RWPE1 (cell line): Measurements from ENCODE around the gene CCDC73.

Experiments used
- CTCF ChIA-PET: fragments of 350-600 bp; sonication (Branson Sonifier 250); formaldehyde crosslinking; extraction: SDS; loops from one replicate; lab custom pipeline; 2021; lab: Yijun Ruan, JAX
- POLR2A ChIA-PET: fragments of 400-600 bp; formaldehyde crosslinking; extraction: SDS; loops from one replicate; lab custom pipeline; 2020; ENCODE audit warnings: antibody characterized with exemption; ENCODE audit not compliant: low non-redundant PET; lab: Yijun Ruan, JAX
- DNase-seq: peaks from one replicate; pipeline ENCODE4 v3.0.0; 2012; ENCODE audit warnings: low spot score
- H3K27ac ChIP-seq: fragments of 450-650 bp; 2 replicates; pipeline ENCODE4 v1.5.1; 2017
- TF ChIP-seq, protein P1 (sequence below): fragments of 450-650 bp; conservative IDR thresholded peaks from 2 replicates; pipeline ENCODE4 v1.5.1; 2017; ENCODE audit warnings: low read depth, mild to moderate bottlenecking

The CCDC73 gene

DNA sequence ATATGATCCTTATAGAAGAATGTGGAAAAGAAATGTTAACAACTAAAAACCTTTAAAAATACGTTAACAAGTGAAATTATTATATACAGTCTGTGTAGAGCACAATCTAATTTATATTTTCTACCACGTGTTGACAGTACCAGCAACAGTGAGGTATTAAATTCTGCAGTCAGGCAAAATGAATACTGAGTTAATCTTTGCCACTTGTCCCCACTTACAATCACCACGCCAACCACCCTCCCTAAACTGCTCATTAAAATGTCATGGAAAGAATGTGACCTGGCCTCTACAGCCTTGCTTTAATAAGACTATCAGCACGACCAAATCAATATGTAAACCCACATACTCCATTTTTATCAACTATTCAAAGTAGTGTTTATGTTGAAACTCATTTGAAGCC lies 239.4 kb downstream of the CCDC73 start:
- POLR2A ChIA-PET = no interaction called here
- CTCF ChIA-PET = interaction anchor here (0.5 kb wide), 1 partner anchor 17 kb away, joined by 3 read pairs; no protein-coding TSS in a partner anchor
- TF ChIP-seq, protein P1, sequence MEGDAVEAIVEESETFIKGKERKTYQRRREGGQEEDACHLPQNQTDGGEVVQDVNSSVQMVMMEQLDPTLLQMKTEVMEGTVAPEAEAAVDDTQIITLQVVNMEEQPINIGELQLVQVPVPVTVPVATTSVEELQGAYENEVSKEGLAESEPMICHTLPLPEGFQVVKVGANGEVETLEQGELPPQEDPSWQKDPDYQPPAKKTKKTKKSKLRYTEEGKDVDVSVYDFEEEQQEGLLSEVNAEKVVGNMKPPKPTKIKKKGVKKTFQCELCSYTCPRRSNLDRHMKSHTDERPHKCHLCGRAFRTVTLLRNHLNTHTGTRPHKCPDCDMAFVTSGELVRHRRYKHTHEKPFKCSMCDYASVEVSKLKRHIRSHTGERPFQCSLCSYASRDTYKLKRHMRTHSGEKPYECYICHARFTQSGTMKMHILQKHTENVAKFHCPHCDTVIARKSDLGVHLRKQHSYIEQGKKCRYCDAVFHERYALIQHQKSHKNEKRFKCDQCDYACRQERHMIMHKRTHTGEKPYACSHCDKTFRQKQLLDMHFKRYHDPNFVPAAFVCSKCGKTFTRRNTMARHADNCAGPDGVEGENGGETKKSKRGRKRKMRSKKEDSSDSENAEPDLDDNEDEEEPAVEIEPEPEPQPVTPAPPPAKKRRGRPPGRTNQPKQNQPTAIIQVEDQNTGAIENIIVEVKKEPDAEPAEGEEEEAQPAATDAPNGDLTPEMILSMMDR = no peak
- no peak overlapping the region for H3K27ac ChIP-seq
- DNase-seq = no peak
